ENCODE data around the gene MED27. TPM values are rescaled to one million over a fixed set of nuclear protein-coding genes. Genes with fewer than 3 reads are reported as not detected.

The MED27 gene
- total and polyA plus RNA-seq, 12 donors: 8.0 to 20.7 (median 17.1) TPM

GRCh38 chr9:131844745-131845118 lies 234.9 kb downstream of the MED27 start:
- ATAC-seq (no peak), DNase-seq (no peak)
- H3K36me3 ChIP-seq: no peaks in the 10 kb centered on the region
- 92 to 93% methylated on average over 4 of the region's 4 CpGs for WGBS, 2 donors
- H3K4me1 ChIP-seq: peaks cover 0 to 4% (median 0%) of the 10 kb centered on the region in 9 donors
- no peak overlapping the region for H3K27ac ChIP-seq
- TF ChIP-seq CTCF (IDR thresholded peaks at IDR 0.05): no peak
- peaks cover 0 to 17% (median 0%) of the 10 kb centered on the region in 7 donors for H3K27me3 ChIP-seq
- H3K9me3 ChIP-seq: no peaks in the 10 kb centered on the region
- H3K4me3 ChIP-seq: no peak overlapping the region
- intact Hi-C loops (cut with DNase I): no loop called here

GRCh38 chr9:131843989-131844744 lies 235.5 kb downstream of the MED27 start:
- ATAC-seq (no peak), DNase-seq (no peak)
- no peak for TF ChIP-seq CTCF (IDR thresholded peaks at IDR 0.05)
- H3K27ac ChIP-seq: no peak overlapping the region
- H3K4me3 ChIP-seq: no peak overlapping the region
- H3K27me3 ChIP-seq: peaks cover 0 to 17% (median 0%) of the 10 kb centered on the region in 7 donors
- peaks cover 0 to 6% (median 0%) of the 10 kb centered on the region in 9 donors for H3K4me1 ChIP-seq
- intact Hi-C loops (cut with DNase I): no loop called here
- H3K36me3 ChIP-seq: no peaks in the 10 kb centered on the region
- 86 to 88% methylated on average over 33 of the region's 33 CpGs for WGBS, 2 donors
- H3K9me3 ChIP-seq: no peaks in the 10 kb centered on the region

GRCh38 chr9:131841765-131842318 lies 237.8 kb downstream of the MED27 start:
- Histone ChIP-seq H3K4me1 (peaks cover 0 to 8% (median 0%) of the 10 kb centered on the region in 9 donors), H3K36me3 (no peaks in the 10 kb centered on the region), H3K27me3 (peaks cover 0 to 25% (median 10%) of the 10 kb centered on the region in 7 donors), H3K9me3 (no peaks in the 10 kb centered on the region), H3K4me3 (no peak overlapping the region), H3K27ac (no peak overlapping the region)
- no peak for DNase-seq
- no peak for TF ChIP-seq CTCF (IDR thresholded peaks at IDR 0.05)
- no peak for ATAC-seq
- intact Hi-C loops (cut with DNase I): no loop called here
- WGBS, 2 donors: 76% methylated on average over 30 of the region's 30 CpGs

GRCh38 chr9:131840751-131841702 lies 238.6 kb downstream of the MED27 start:
- Histone ChIP-seq H3K27me3 (peaks cover 0 to 32% (median 14%) of the 10 kb centered on the region in 7 donors), H3K4me1 (peaks cover 0 to 8% (median 0%) of the 10 kb centered on the region in 9 donors), H3K27ac (no peak overlapping the region), H3K9me3 (no peaks in the 10 kb centered on the region), H3K4me3 (no peak overlapping the region), H3K36me3 (no peaks in the 10 kb centered on the region)
- DNase-seq (no peak), ATAC-seq (no peak)
- intact Hi-C loops (cut with DNase I): no loop called here
- TF ChIP-seq CTCF (IDR thresholded peaks at IDR 0.05): no peak
- WGBS, 2 donors: 85 to 89% methylated on average over 25 of the region's 25 CpGs

All from heart right ventricle (tissue), 16 donors.